Mesenchymal stem cell (in vitro differentiated cells and primary cell): ENCODE data around the gene ZHX3.

Experiments
- DNase-seq: peaks from one replicate; pipeline ENCODE4 v3.0.0-alpha.2; 2013
- H2AFZ ChIP-seq: one replicate; pipeline ENCODE4 v1.6.1; 2013; ENCODE audit warnings: low read depth, mild to moderate bottlenecking, control low read depth, inconsistent platforms, low read length, moderate library complexity
- H2AK5ac ChIP-seq: 2 replicates; pipeline ENCODE4 v1.6.1; 2013; ENCODE audit warnings: low read length, moderate library complexity, mild to moderate bottlenecking, inconsistent platforms; ENCODE audit not compliant: severe bottlenecking
- H2BK120ac ChIP-seq: one replicate; pipeline ENCODE4 v1.6.1; 2013; ENCODE audit warnings: low read depth, mild to moderate bottlenecking, inconsistent platforms, low read length, moderate library complexity
- H2BK12ac ChIP-seq, 2 experiments: one replicate each; pipeline ENCODE4 v1.6.1; 2013; ENCODE audit warnings: inconsistent platforms in 2 of 2, low read length in 2 of 2, mild to moderate bottlenecking in 2 of 2, moderate library complexity in 2 of 2, control low read depth in 1 of 2
- H2BK15ac ChIP-seq: one replicate; pipeline ENCODE4 v1.6.1; 2013; ENCODE audit warnings: mild to moderate bottlenecking, low read depth, inconsistent platforms; ENCODE audit not compliant: poor library complexity, severe bottlenecking
- H2BK5ac ChIP-seq: 2 replicates; pipeline ENCODE4 v1.6.1; 2013; ENCODE audit warnings: low read depth, mild to moderate bottlenecking, low read length, control low read depth, inconsistent platforms; ENCODE audit not compliant: poor library complexity, severe bottlenecking
- H3K14ac ChIP-seq, 2 experiments: one replicate each; pipeline ENCODE4 v1.6.1; 2013; ENCODE audit warnings: inconsistent platforms in 2 of 2, low read length in 2 of 2, control low read depth in 1 of 2, mild to moderate bottlenecking in 1 of 2, moderate library complexity in 1 of 2
- H3K18ac ChIP-seq, 2 experiments: one replicate each; pipeline ENCODE4 v1.6.1; 2013; ENCODE audit warnings: inconsistent platforms in 2 of 2, low read length in 2 of 2, control low read depth in 1 of 2, low read depth in 1 of 2, mild to moderate bottlenecking in 1 of 2
- H3K23ac ChIP-seq, 2 experiments: one replicate each; pipeline ENCODE4 v1.6.1; 2013; ENCODE audit warnings: inconsistent platforms in 2 of 2, low read length in 2 of 2, mild to moderate bottlenecking in 2 of 2, moderate library complexity in 2 of 2, control low read depth in 1 of 2
- H3K27ac ChIP-seq: 2 replicates; pipeline ENCODE4 v1.5.1; 2013; ENCODE audit warnings: mild to moderate bottlenecking, moderate library complexity, low read length, control low read depth, inconsistent platforms; ENCODE audit not compliant: poor library complexity, severe bottlenecking
- H3K27me3 ChIP-seq, 2 experiments: 2 replicates each; pipeline versions ENCODE4 v1.6.1 to v1.7.0; 2013; ENCODE audit warnings: low read length in 2 of 2, mild to moderate bottlenecking in 2 of 2, moderate library complexity in 2 of 2, control low read depth in 1 of 2, inconsistent platforms in 1 of 2; ENCODE audit not compliant: control insufficient read depth in 1 of 2, insufficient read depth in 1 of 2
- H3K36me3 ChIP-seq, 2 experiments: 2 replicates each; pipeline versions ENCODE4 v1.6.1 to v1.7.0; 2013; ENCODE audit warnings: low read length in 2 of 2, control low read depth in 1 of 2, inconsistent platforms in 1 of 2, low read depth in 1 of 2, mild to moderate bottlenecking in 1 of 2; ENCODE audit not compliant: insufficient read depth in 2 of 2, control insufficient read depth in 1 of 2
- H3K4ac ChIP-seq, 2 experiments: one replicate each; pipeline ENCODE4 v1.6.1; 2013; ENCODE audit warnings: inconsistent platforms in 2 of 2, low read length in 2 of 2, mild to moderate bottlenecking in 2 of 2, moderate library complexity in 2 of 2, control low read depth in 1 of 2, low read depth in 1 of 2
- H3K4me1 ChIP-seq: 2 replicates; pipeline ENCODE4 v1.6.1; 2013; ENCODE audit warnings: low read depth, low read length, control low read depth; ENCODE audit not compliant: control insufficient read depth, insufficient read depth
- H3K4me2 ChIP-seq: 2 replicates; pipeline ENCODE4 v1.6.1; 2013; ENCODE audit warnings: low read length, mild to moderate bottlenecking, inconsistent platforms; ENCODE audit not compliant: poor library complexity, severe bottlenecking
- H3K4me3 ChIP-seq, 2 experiments: 2 replicates each; pipeline versions ENCODE4 v1.5.1 to v1.7.0; 2013; ENCODE audit warnings: low read length in 2 of 2, mild to moderate bottlenecking in 2 of 2, control low read depth in 1 of 2, low read depth in 1 of 2; ENCODE audit not compliant: insufficient read depth in 1 of 2
- H3K79me1 ChIP-seq: replicated peaks from 2 replicates; pipeline ENCODE4 v1.6.1; 2013; ENCODE audit warnings: mild to moderate bottlenecking, control low read depth, low read length, inconsistent platforms; ENCODE audit not compliant: poor library complexity, severe bottlenecking
- H3K9ac ChIP-seq: 2 replicates; pipeline ENCODE4 v1.7.0; 2013; ENCODE audit warnings: mild to moderate bottlenecking, low read length, moderate library complexity
- H3K9me3 ChIP-seq: 2 replicates; pipeline ENCODE4 v1.7.0; 2013; ENCODE audit warnings: mild to moderate bottlenecking, low read length; ENCODE audit not compliant: control insufficient read depth
- H4K8ac ChIP-seq: one replicate; pipeline ENCODE4 v1.6.1; 2013; ENCODE audit warnings: inconsistent platforms, mild to moderate bottlenecking, low read length, moderate library complexity
- H4K91ac ChIP-seq: one replicate; pipeline ENCODE4 v1.6.1; 2013; ENCODE audit warnings: mild to moderate bottlenecking, low read length, inconsistent platforms
- WGBS: methylation state at CpG from one replicate; pipeline ENCODE4 v1.1.7; 2013; ENCODE audit warnings: mixed read lengths; 5-methylcytosine and 5-hydroxymethylcytosine counted together

Gene ZHX3

DNA sequence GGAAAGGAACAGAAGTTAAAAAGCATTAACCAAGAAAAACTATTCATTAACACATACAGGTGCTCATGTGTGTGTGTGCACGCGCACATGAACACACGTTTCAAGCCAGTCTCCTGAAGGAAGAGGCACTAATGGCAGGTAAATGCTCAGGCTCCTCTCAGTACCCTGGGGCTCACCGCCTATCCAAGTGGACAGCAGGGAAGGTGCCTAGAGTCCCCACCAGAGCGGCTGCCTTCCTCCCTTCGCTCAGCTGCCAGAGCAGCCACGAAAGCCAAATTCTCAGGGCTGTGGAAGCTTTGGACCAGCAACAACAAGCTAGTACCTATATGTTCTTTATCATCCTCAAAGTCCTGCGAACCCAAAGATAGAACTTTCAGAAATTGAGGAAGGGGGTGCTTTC is 137.6 kb downstream of the ZHX3 start:
- Histone ChIP-seq H2AFZ (no peak overlapping the region), H3K79me1 (peaks cover 36% of the 10 kb centered on the region), H2BK5ac (no peak overlapping the region), H2BK120ac (no peak overlapping the region), H2BK15ac (no peak overlapping the region), H3K23ac (no peak overlapping the region), H3K18ac (no peak overlapping the region), H3K4me2 (no peak overlapping the region), H3K14ac (no peak overlapping the region), H3K9me3 (no peaks in the 10 kb centered on the region), H4K8ac (no peak overlapping the region), H3K4me1 (peaks cover 27% of the 10 kb centered on the region), H3K36me3 (peaks cover 50 to 51% of the 10 kb centered on the region in 2 experiments), H3K27ac (no peak overlapping the region), H3K4me3 (no peak overlapping the region), H3K27me3 (no peaks in the 10 kb centered on the region), H3K9ac (no peak overlapping the region), H4K91ac (no peak overlapping the region), H3K4ac (no peak overlapping the region), H2BK12ac (no peak overlapping the region), H2AK5ac (no peak overlapping the region)
- DNase-seq: no peak
- WGBS: 97% methylated on average over 8 of the region's 8 CpGs

- Histone ChIP-seq H3K4ac (no peak overlapping the region), H2BK120ac (no peak overlapping the region), H3K27ac (peak overlapping the region; percentile 4), H3K18ac (no peak overlapping the region), H2AK5ac (peak overlapping the region; percentile 37), H3K4me3 (no peak overlapping the region), H3K9me3 (no peaks in the 10 kb centered on the region), H4K91ac (no peak overlapping the region), H2AFZ (no peak overlapping the region), H3K4me1 (peaks cover 36% of the 10 kb centered on the region), H3K9ac (peak overlapping the region; percentile 69), H2BK15ac (no peak overlapping the region), H2BK12ac (no peak overlapping the region), H3K4me2 (no peak overlapping the region), H4K8ac (no peak overlapping the region), H3K27me3 (no peaks in the 10 kb centered on the region), H3K14ac (no peak overlapping the region), H2BK5ac (no peak overlapping the region), H3K79me1 (peaks cover 33% of the 10 kb centered on the region), H3K23ac (no peak overlapping the region), H3K36me3 (peaks cover 51 to 54% of the 10 kb centered on the region in 2 experiments)
- WGBS: 97% methylated on average over 7 of the region's 8 CpGs
- DNase-seq: no peak
These were observed 138.6 kb downstream of the ZHX3 start for GRCh38 chr20:41178904-41179432.

DNA sequence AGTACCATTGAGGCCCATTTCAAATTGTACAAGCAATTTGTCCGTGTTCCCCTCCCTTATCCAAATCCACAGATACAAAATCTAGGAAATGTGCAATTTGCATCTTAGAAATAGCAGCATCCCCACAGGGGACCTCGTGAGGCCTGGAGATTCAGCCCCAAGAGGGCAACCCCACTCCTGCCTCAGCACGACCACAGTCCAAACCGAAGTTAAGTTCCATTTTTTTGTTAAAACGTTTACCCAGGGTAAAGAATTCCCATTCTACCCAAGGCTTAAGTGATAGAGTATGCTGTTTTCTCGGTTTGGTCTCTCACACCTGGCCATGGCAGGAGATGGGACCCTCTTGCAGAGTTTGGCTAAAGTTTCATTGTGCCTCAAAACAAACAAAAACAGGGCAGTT is 139.0 kb downstream of the ZHX3 start:
- H2BK12ac ChIP-seq: no peak overlapping the region
- no peak overlapping the region for H4K91ac ChIP-seq
- H3K4me3 ChIP-seq: no peak overlapping the region
- peak overlapping the region; percentile 69 for H3K9ac ChIP-seq
- no peak overlapping the region for H4K8ac ChIP-seq
- DNase-seq: no peak
- no peaks in the 10 kb centered on the region for H3K27me3 ChIP-seq
- no peak overlapping the region for H3K18ac ChIP-seq
- H3K4ac ChIP-seq: no peak overlapping the region
- peaks cover 37% of the 10 kb centered on the region for H3K4me1 ChIP-seq
- no peak overlapping the region for H2BK120ac ChIP-seq
- no peak overlapping the region for H2AFZ ChIP-seq
- peaks cover 51 to 55% of the 10 kb centered on the region in 2 experiments for H3K36me3 ChIP-seq
- H3K27ac ChIP-seq: peak overlapping the region; percentile 4
- H2BK5ac ChIP-seq: no peak overlapping the region
- H2AK5ac ChIP-seq: peak overlapping the region; percentile 77
- 91% methylated on average over 6 of the region's 6 CpGs for WGBS
- no peak overlapping the region for H3K14ac ChIP-seq
- H3K23ac ChIP-seq: no peak overlapping the region
- H3K9me3 ChIP-seq: no peaks in the 10 kb centered on the region
- H2BK15ac ChIP-seq: no peak overlapping the region
- H3K79me1 ChIP-seq: peaks cover 33% of the 10 kb centered on the region
- H3K4me2 ChIP-seq: no peak overlapping the region

DNA sequence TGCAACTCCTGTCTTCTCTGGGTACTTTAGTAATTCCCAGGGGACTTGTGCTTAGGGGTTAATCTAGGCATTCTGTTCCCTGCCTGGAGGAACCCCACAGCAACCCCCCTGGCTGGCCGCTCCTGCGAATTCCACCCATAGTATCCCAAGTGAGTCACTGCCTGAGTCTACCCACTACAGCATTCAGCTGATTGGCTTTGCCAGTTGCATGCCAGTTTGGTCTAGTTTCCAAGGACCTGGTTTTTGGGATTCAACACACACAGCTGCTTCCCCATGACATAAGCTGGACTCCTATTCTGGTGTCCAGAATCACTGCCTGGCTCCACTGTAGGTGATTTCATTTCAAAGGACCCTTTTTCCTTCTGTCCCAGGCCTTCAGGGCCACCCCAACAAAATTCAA is 139.9 kb downstream of the ZHX3 start:
- Histone ChIP-seq H3K79me1 (peaks cover 29% of the 10 kb centered on the region), H3K9ac (peak overlapping the region; percentile 69), H3K23ac (no peak overlapping the region), H2AFZ (no peak overlapping the region), H3K4me1 (peaks cover 32% of the 10 kb centered on the region), H2BK120ac (no peak overlapping the region), H3K4ac (no peak overlapping the region), H2BK15ac (no peak overlapping the region), H3K9me3 (no peaks in the 10 kb centered on the region), H3K18ac (peak overlapping the region in 1 of 2 experiments; percentile 11), H2BK5ac (no peak overlapping the region), H2AK5ac (no peak overlapping the region), H3K36me3 (peaks cover 50 to 56% of the 10 kb centered on the region in 2 experiments), H4K91ac (no peak overlapping the region), H3K27ac (peak overlapping the region; percentile 70), H3K27me3 (no peaks in the 10 kb centered on the region), H2BK12ac (no peak overlapping the region), H3K4me3 (no peak overlapping the region), H4K8ac (no peak overlapping the region), H3K14ac (no peak overlapping the region), H3K4me2 (no peak overlapping the region)
- DNase-seq: peak; percentile 77
- 17% methylated on average over 2 of the region's 2 CpGs for WGBS
